ENCODE measurements around the gene PCNX2. TPM values are rescaled to one million over a fixed set of nuclear protein-coding genes. Genes with fewer than 3 reads are reported as not detected.

Gene PCNX2
- total and polyA plus RNA-seq, 12 donors: 0.29 to 3.1 (median 1.6) TPM

- Histone ChIP-seq H3K4me1 (peaks cover 0 to 12% (median 0%) of the 10 kb centered on the region in 9 donors), H3K9me3 (no peaks in the 10 kb centered on the region), H3K27me3 (no peaks in the 10 kb centered on the region), H3K27ac (no peak overlapping the region), H3K4me3 (no peak overlapping the region), H3K36me3 (peaks cover 0 to 11% (median 0%) of the 10 kb centered on the region in 9 donors)
- 100% methylated on average over 1 of the region's 1 CpG for WGBS, 2 donors
- ATAC-seq (no peak), DNase-seq (no peak)
- intact Hi-C loops (cut with DNase I): no loop called here
- TF ChIP-seq CTCF (IDR thresholded peaks at IDR 0.05): no peak
Measured at GRCh38 chr1:233256191-233256590, 39.3 kb downstream of the PCNX2 start.

- no peak overlapping the region for H3K27ac ChIP-seq
- no peak for TF ChIP-seq CTCF (IDR thresholded peaks at IDR 0.05)
- no peaks in the 10 kb centered on the region for H3K9me3 ChIP-seq
- intact Hi-C loops (cut with DNase I): no loop called here
- no peak for ATAC-seq
- H3K36me3 ChIP-seq: peaks cover 0 to 11% (median 0%) of the 10 kb centered on the region in 9 donors
- no peak overlapping the region for H3K4me3 ChIP-seq
- H3K27me3 ChIP-seq: no peaks in the 10 kb centered on the region
- WGBS, 2 donors: 90 to 91% methylated on average over 5 of the region's 5 CpGs
- DNase-seq: no peak
- peaks cover 0 to 12% (median 0%) of the 10 kb centered on the region in 9 donors for H3K4me1 ChIP-seq
Measured at GRCh38 chr1:233255145-233255544, 40.4 kb downstream of the PCNX2 start.

GRCh38 chr1:233253832-233254331, 41.6 kb downstream of the PCNX2 start:
- Histone ChIP-seq H3K4me1 (peaks cover 0 to 12% (median 0%) of the 10 kb centered on the region in 9 donors), H3K27ac (no peak overlapping the region), H3K4me3 (no peak overlapping the region), H3K36me3 (peaks cover 0 to 8% (median 0%) of the 10 kb centered on the region in 9 donors), H3K27me3 (no peaks in the 10 kb centered on the region), H3K9me3 (no peaks in the 10 kb centered on the region)
- TF ChIP-seq CTCF (IDR thresholded peaks at IDR 0.05): no peak
- 81 to 91% methylated on average over 1 of the region's 1 CpG for WGBS, 2 donors
- ATAC-seq: no peak
- intact Hi-C loops (cut with DNase I): no loop called here
- no peak for DNase-seq

DNA sequence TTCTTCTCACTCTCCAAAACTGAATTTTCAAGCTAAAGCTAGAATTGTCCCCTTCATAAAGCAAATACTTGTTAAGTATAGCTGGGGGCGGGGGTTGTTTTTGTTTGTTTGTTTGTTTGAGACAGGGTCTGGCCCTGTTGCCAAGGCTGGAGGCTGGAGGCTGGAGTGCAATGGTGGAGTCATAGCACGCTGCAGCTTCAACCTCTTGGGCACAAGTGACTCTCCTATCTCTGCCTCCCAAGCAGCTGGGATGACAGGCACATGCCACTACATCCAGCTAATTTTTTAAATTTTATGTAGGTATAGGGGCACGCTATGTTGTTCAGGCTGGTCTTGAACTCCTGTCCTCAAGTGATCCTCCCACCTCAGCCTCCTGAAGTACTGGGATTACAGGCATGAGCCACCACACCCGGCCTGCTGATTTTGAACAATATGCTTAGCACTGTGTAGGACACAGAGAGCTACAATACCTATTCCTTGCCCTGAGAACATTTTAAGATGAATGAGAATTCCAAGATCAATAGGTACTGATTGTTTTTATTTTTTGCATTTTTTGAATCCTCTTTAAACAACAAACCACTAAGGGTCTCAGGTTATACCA, 42.2 kb downstream of the PCNX2 start:
- Histone ChIP-seq H3K27me3 (no peaks in the 10 kb centered on the region), H3K4me1 (peaks cover 0 to 12% (median 0%) of the 10 kb centered on the region in 9 donors), H3K36me3 (peaks cover 0 to 6% (median 0%) of the 10 kb centered on the region in 9 donors), H3K27ac (no peak overlapping the region), H3K9me3 (no peaks in the 10 kb centered on the region), H3K4me3 (no peak overlapping the region)
- WGBS, 2 donors: 96 to 99% methylated on average over 4 of the region's 4 CpGs
- DNase-seq: no peak
- ATAC-seq: no peak
- TF ChIP-seq CTCF (IDR thresholded peaks at IDR 0.05): no peak
- intact Hi-C loops (cut with DNase I): no loop called here
